HepG2 (cell line): Measurements from ENCODE around the gene MAN1A1. TPM values are rescaled to one million over a fixed set of nuclear protein-coding genes. Genes with fewer than 3 reads are reported as not detected.

Source experiments
- MATR3 ChIP-seq: sonication (generic); formaldehyde crosslinking; IDR thresholded peaks from 2 replicates; pipeline ENCODE4 v1.4.0; 2020; ENCODE audit warnings: missing genetic modification reagents
- MAX ChIP-seq: IDR thresholded peaks from 2 replicates; pipeline ENCODE4 v1.6.1; 2012; ENCODE audit warnings: inconsistent platforms
- MED1 ChIP-seq: sonication (generic); formaldehyde crosslinking; IDR thresholded peaks from 2 replicates; pipeline ENCODE4 v1.4.0; 2020; ENCODE audit warnings: missing genetic modification reagents
- TMF1 ChIP-seq: sonication (generic); formaldehyde crosslinking; IDR thresholded peaks from 2 replicates; pipeline ENCODE4 v1.8.1; 2022; ENCODE audit warnings: low read depth, missing genetic modification reagents
- ZNF121 ChIP-seq: sonication (generic); formaldehyde crosslinking; IDR thresholded peaks from 2 replicates; pipeline ENCODE4 v1.5.0; 2020; ENCODE audit warnings: mild to moderate bottlenecking, missing genetic modification reagents
- ZNF567 ChIP-seq: sonication (generic); formaldehyde crosslinking; IDR thresholded peaks from 2 replicates; pipeline ENCODE4 v1.8.1; 2023; ENCODE audit warnings: mild to moderate bottlenecking, missing genetic modification reagents, borderline replicate concordance
- ZNF580 ChIP-seq: IDR thresholded peaks from 2 replicates; pipeline ENCODE4 v1.6.1; 2016; ENCODE audit warnings: low read depth, borderline replicate concordance
- ZNF619 ChIP-seq: sonication (generic); formaldehyde crosslinking; IDR thresholded peaks from 2 replicates; pipeline ENCODE4 v1.4.0; 2020; ENCODE audit warnings: mild to moderate bottlenecking, missing genetic modification reagents
- ZNF687 ChIP-seq: sonication (generic); formaldehyde crosslinking; IDR thresholded peaks from 2 replicates; pipeline ENCODE4 v1.5.1; 2020; ENCODE audit warnings: mild to moderate bottlenecking, missing genetic modification reagents, moderate library complexity
- ZSCAN25 ChIP-seq: sonication (generic); formaldehyde crosslinking; IDR thresholded peaks from 2 replicates; pipeline ENCODE4 v1.8.0; 2022; ENCODE audit warnings: mild to moderate bottlenecking, missing genetic modification reagents
- polyA plus RNA-seq, 8 experiments: library from polyadenylated mRNA; depleted of rRNA in 3 of 8; stranded (reverse) in 7 of 8; unstranded in 1 of 8; fragments of >200 nt; fragmentation: Illumina TruSeq in 4 of 8; extraction: Trizol in 4 of 8; gene quantifications; 2 replicates each; pipeline versions ENCODE4 v1.2.1 to v1.2.3, GENCODE V29; 2011 to 2016; ENCODE audit warnings: low read depth in 4 of 8, missing spikeins in 1 of 8, mixed read lengths in 1 of 8; ENCODE audit not compliant: insufficient read depth in 1 of 8
- total RNA-seq, 5 experiments: library from RNA; depleted of rRNA; stranded (reverse); fragments of >200 nt; fragmentation: Illumina TruSeq; extraction: Trizol; gene quantifications; 2 replicates each; pipeline ENCODE4 v1.2.3, GENCODE V29; 2016; ENCODE audit warnings: low read depth in 1 of 5
- TF ChIP-seq, protein P1 (sequence below): sonication (generic); IDR thresholded peaks from 2 replicates; pipeline ENCODE4 v1.6.1; 2016; ENCODE audit warnings: low read depth, borderline replicate concordance
- TF ChIP-seq, protein P2 (sequence below): sonication (generic); formaldehyde crosslinking; IDR thresholded peaks from 2 replicates; pipeline ENCODE4 v1.4.0; 2020; ENCODE audit warnings: missing genetic modification reagents

Gene MAN1A1
- total and polyA plus RNA-seq, 2 of the 13 experiments (the other 11 are each of a cell fraction or from before 2014, with no cell fraction given): 156 to 236 TPM

DNA sequence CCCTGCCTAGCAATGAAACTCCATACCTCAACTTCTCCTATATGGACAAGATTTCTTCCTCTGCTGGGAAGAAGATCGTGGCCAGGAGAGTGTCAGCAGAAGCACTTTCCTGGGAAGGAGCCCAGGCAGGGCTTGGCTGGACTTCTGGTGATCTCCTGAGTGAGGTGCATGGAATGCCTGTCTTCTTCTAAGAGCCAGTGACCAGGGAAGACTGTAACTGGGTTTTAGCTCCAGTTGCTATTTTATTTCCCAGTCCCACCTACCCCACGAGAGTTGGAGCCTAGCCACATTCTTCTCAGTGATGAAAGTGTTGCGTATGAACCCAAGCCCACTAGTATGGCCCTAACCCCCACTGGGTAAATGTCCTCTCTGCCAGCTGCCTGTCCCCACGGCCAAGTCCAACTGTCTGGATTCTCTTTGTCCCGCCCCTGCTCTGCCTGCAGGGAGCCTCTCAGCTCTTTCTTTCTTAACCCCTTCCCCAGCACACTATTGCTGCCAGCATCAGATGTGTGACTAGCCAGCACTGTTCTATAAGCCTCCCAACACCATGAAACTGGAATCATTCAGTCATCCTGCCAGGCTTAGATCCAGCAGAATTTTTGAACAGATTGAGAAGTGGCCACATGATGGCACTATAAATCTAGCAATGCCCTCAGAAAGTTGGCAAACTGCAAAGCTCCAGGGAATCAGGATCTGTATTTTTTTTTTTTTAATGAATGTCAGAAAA, 201.3 kb downstream of the MAN1A1 start (continued):
- TF ChIP-seq ZNF687 (CRISPR knock-in tag) (peak; percentile 14; the same call in 1 of the 2 replicates), TMF1 (no peak), ZSCAN25 (no peak), MED1 (CRISPR knock-in tag) (peak; percentile 61; the same call in 1 of the 2 replicates), ZNF619 (CRISPR knock-in tag) (0 out of 2 replicates have a peak, but pooled peaks have one; percentile 24), ZNF567 (CRISPR knock-in tag) (no peak), MATR3 (CRISPR knock-in tag) (no peak), ZNF121 (CRISPR knock-in tag) (no peak), MAX (no peak), ZNF580 (peak; percentile 17; the same call in 1 of the 2 replicates)
- TF ChIP-seq, protein P1, sequence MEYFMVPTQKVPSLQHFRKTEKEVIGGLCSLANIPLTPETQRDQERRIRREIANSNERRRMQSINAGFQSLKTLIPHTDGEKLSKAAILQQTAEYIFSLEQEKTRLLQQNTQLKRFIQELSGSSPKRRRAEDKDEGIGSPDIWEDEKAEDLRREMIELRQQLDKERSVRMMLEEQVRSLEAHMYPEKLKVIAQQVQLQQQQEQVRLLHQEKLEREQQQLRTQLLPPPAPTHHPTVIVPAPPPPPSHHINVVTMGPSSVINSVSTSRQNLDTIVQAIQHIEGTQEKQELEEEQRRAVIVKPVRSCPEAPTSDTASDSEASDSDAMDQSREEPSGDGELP: no peak
- TF ChIP-seq, protein P2, sequence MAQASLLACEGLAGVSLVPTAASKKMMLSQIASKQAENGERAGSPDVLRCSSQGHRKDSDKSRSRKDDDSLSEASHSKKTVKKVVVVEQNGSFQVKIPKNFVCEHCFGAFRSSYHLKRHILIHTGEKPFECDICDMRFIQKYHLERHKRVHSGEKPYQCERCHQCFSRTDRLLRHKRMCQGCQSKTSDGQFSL: no peak
